ENCODE results near the gene SCN3A.

Gene SCN3A

DNA sequence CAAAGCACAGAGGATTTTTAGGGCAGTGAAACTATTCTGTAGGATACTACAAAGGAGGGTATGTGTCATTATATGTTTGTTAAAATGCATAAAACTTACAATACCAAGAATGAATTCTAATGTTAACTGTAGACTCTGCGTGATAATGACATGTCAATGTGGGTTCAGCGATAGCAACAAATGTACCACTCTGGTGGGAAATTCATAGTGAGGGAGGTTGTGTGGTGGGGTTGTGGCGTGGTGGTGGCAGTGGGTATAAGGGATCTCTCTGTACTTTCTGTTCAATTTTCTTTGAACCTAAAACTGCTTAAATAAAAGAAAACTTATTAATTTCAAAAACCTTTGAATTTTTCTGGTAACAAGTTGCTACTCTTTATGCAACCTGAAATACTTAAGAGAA lies 149.2 kb downstream of the SCN3A start:
- no peak for DNase-seq (ENCODE audit: low spot score)
- TF ChIP-seq, protein P1, sequence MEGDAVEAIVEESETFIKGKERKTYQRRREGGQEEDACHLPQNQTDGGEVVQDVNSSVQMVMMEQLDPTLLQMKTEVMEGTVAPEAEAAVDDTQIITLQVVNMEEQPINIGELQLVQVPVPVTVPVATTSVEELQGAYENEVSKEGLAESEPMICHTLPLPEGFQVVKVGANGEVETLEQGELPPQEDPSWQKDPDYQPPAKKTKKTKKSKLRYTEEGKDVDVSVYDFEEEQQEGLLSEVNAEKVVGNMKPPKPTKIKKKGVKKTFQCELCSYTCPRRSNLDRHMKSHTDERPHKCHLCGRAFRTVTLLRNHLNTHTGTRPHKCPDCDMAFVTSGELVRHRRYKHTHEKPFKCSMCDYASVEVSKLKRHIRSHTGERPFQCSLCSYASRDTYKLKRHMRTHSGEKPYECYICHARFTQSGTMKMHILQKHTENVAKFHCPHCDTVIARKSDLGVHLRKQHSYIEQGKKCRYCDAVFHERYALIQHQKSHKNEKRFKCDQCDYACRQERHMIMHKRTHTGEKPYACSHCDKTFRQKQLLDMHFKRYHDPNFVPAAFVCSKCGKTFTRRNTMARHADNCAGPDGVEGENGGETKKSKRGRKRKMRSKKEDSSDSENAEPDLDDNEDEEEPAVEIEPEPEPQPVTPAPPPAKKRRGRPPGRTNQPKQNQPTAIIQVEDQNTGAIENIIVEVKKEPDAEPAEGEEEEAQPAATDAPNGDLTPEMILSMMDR (IDR thresholded peaks at IDR 0.05; ENCODE audit: borderline replicate concordance, control extremely low read depth, extremely low read depth, insufficient read depth, missing control alignments): no peak
- in situ Hi-C loops (cut with MboI; ENCODE audit: low sequenced_read_pairs, unreplicated experiment): no loop called here

DNA sequence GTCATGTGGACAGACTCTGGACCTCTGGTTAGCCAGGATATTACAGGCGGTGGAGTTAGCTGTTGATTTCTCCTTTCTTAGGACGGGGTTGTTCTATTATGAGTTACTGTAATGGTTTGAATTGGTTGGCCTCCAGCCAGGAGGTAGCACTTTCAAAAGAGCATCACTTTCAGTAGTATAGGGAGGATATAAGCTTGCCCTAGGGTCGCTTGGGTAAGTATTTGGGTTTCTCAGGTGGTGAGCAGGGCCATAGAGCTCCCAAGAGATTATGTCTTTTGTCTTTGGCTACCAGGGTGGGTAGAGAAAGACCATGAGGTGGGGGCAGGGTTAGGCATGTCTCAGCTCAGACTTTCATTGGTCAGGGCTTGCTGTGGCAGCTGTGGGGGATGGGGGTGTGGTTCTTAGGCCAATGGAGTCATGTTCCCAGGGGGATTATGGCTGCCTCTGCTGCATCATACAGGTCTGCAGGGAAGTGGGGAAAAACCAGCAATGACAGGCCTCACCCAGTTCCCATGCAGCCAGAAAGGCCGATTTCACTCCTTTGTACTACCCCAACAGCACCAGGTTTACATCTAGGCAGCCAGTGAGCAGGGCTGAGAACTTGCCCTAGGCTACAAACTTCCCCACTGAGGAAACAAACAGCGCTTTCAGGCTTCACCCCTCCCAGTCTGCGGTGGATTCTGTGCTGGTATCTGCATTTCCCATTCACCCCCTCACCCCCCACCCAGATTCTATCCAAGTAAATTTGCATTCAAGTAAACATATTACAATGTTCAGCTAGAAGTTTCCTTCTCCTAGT lies 159.1 kb downstream of the SCN3A start:
- in situ Hi-C loops (cut with MboI; ENCODE audit: low sequenced_read_pairs, unreplicated experiment): no loop called here
- no peak for DNase-seq (ENCODE audit: low spot score)
- TF ChIP-seq, protein P1 (IDR thresholded peaks at IDR 0.05; ENCODE audit: borderline replicate concordance, control extremely low read depth, extremely low read depth, insufficient read depth, missing control alignments): no peak
